Measurements from ENCODE around the gene DOP1A.

The DOP1A gene

DNA sequence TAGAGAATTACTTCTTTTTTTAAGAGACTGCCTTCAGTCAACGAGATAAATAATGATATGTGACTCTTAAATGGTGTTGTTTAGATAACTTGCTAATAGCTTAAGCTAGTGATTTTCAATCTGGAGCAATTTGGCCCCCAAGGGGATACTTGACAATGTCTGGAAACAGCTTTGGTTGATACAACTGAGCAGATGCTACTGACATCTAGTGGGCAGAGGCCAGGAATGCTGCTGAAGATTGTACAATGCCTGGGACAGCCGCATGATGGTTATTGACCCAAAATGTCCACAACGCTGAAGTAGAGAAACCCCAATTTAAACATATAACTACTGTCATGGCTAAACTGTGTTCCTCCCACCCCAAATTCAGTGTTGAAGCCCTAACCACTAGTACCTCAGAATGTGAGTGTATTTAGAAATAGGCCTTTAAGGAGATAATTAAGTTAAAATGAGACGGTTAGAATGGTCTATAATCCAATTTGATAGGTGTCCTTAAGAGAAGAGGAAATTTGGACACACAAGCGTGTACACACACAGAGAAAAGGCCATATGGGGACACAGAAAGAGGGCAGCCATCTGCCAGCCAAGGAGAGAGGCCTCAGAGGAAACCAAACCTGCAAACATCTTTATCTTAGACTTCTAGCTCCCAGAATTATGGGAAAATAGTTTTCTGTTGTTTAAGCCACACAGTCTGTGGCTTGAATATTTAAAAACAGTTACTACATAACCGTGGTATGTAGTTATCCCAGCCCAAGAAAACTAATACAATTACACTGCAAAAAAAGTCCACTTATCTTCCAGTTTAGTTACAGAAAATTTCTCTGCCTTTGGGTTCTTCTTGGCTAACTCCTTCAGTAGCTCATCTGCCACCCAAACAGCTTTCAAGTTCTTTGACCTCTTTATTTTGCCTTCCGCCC, 147.9 kb downstream of the DOP1A start:
- DNase-seq = peak; percentile 53

DNA sequence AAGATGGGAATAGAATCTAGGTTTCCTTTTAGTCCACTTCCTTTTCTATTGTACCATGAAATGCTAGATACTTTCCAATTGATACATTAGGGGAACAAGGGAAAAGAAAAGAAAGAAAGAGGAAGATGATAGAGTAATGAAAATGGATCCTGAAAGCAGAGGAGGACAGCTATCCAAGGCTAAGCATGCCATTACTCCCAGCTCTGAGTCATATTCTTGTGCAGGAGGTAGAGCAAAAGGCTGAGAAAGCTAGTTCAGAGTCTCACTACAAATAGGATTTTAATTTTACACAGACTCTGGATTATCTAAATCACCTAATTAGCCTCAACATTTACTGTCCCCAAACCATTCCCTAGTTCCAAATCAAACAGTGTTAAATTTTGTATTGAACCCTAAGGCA, 149.3 kb downstream of the DOP1A start:
- no peak for DNase-seq

All from NCI-H1436 treated with DMSO at 0.1 percent for 48 hours (cell line).